ENCODE measurements around the gene CDS2. TPM values are rescaled to one million over a fixed set of nuclear protein-coding genes. Genes with fewer than 3 reads are reported as not detected.

Gene CDS2
- total RNA-seq, 1 experiment from 2014 or later = 17.1 TPM

DNA sequence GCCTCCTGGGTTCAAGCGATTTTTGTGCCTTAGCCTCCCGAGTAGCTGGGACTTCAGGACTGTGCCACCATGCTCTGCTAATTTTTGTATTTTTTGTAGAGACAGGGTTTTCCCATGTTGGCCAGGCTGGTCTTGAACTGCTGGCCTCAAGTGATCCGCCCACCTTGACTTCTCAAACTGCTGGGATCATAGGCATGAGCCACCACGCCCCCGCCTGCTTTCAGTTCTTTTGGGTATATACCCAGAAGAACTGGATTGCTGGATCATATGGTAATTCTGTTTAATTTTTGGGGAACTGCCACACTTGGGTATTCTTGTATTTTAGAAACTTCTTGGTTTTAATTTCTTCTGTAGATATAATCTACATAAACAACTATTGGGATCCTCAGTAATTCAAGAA lies 17.0 kb downstream of the CDS2 start:
- no peak overlapping the region for H2AFZ ChIP-seq (ENCODE audit: low read length)
- H3K27ac ChIP-seq (ENCODE audit: low read length) = no peak overlapping the region
- no peak for ATAC-seq
- no peaks in the 10 kb centered on the region for H3F3A ChIP-seq (ENCODE audit: low read length, unreplicated experiment)
- no peaks in the 10 kb centered on the region for H3K9me2 ChIP-seq (replicated peaks; ENCODE audit: low read length)
- TF ChIP-seq EZH2 (IDR thresholded peaks at IDR 0.05; ENCODE audit: low read length, unreplicated experiment) (no peak), EZH2phosphoT487 (IDR thresholded peaks at IDR 0.05; ENCODE audit: borderline replicate concordance, low read length) (no peak)
- TF ChIP-seq, protein P1, sequence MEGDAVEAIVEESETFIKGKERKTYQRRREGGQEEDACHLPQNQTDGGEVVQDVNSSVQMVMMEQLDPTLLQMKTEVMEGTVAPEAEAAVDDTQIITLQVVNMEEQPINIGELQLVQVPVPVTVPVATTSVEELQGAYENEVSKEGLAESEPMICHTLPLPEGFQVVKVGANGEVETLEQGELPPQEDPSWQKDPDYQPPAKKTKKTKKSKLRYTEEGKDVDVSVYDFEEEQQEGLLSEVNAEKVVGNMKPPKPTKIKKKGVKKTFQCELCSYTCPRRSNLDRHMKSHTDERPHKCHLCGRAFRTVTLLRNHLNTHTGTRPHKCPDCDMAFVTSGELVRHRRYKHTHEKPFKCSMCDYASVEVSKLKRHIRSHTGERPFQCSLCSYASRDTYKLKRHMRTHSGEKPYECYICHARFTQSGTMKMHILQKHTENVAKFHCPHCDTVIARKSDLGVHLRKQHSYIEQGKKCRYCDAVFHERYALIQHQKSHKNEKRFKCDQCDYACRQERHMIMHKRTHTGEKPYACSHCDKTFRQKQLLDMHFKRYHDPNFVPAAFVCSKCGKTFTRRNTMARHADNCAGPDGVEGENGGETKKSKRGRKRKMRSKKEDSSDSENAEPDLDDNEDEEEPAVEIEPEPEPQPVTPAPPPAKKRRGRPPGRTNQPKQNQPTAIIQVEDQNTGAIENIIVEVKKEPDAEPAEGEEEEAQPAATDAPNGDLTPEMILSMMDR (conservative IDR thresholded peaks at IDR 0.05; ENCODE audit: low read depth, low read length) = no peak
- BruUV-seq (replicated peaks) = no TSS peak
- no peaks in the 10 kb centered on the region for H3K9me3 ChIP-seq (ENCODE audit: low read length)
- H4K20me1 ChIP-seq (ENCODE audit: low read length) = no peaks in the 10 kb centered on the region
- H3K4me2 ChIP-seq (ENCODE audit: low read length) = no peak overlapping the region
- no peak overlapping the region for H3K9ac ChIP-seq (ENCODE audit: low read length)
- no peaks in the 10 kb centered on the region for H3K4me1 ChIP-seq (ENCODE audit: insufficient read depth, low read length)
- H3K36me3 ChIP-seq (ENCODE audit: low read depth, low read length) = no peaks in the 10 kb centered on the region
- H3K4me3 ChIP-seq (ENCODE audit: low read length) = no peak overlapping the region
- intact Hi-C loops (cut with micrococcal nuclease) = no loop called here
- H3K27me3 ChIP-seq (ENCODE audit: low read length) = no peaks in the 10 kb centered on the region
- no peak for DNase-seq
- ChIA-PET POLR2A (ENCODE audit: unreplicated experiment) (no interaction called here), CTCF (no interaction called here)
- peaks cover 72% of the 10 kb centered on the region for H3K79me2 ChIP-seq (ENCODE audit: low read length)

DNA sequence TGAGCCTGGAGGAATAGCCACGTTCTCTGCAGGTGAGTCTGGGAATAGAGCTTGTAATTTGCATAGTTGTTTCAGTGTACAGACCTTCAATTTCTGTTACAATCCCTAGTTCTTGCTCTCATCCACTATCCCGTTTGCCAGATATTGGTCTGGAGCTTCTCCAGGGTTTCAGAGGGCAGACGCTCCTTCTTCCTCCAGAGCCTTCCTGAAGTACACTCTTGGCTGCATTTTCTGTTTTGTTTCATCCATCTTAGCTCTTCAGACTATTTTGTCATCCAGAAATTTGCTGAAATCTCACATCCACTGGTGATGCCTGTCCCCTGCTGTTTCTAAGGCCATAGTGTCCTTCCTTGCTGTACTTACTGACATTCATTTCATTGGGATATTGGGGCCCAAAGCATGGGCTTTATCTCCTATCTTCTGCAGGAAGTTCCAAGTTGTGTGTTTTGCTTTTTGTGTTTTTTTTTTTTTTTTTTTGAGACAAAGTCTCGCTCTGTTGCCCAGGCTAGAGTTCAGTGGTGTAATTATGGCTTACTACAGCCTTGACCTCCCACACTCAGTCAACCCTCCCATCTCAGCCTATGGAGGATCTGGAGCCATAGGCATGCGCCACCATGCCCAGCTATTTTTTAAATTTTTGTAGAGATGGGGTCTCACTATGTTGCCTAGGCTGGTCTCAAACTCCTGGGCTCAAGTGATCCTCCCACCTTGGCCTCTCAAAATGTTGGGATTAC lies 18.7 kb downstream of the CDS2 start:
- Histone ChIP-seq H3K9ac (ENCODE audit: low read length) (no peak overlapping the region), H3K4me3 (ENCODE audit: low read length) (no peak overlapping the region), H3K9me3 (ENCODE audit: low read length) (no peaks in the 10 kb centered on the region), H3K4me1 (ENCODE audit: insufficient read depth, low read length) (no peaks in the 10 kb centered on the region; the same call in 1 of the 2 replicates), H3K79me2 (ENCODE audit: low read length) (peaks cover 72% of the 10 kb centered on the region), H3K27me3 (ENCODE audit: low read length) (no peaks in the 10 kb centered on the region), H2AFZ (ENCODE audit: low read length) (no peak overlapping the region), H3K9me2 (replicated peaks; ENCODE audit: low read length) (no peaks in the 10 kb centered on the region), H3K27ac (ENCODE audit: low read length) (no peak overlapping the region), H3K36me3 (ENCODE audit: low read depth, low read length) (no peaks in the 10 kb centered on the region), H3K4me2 (ENCODE audit: low read length) (no peak overlapping the region), H4K20me1 (ENCODE audit: low read length) (no peaks in the 10 kb centered on the region), H3F3A (ENCODE audit: low read length, unreplicated experiment) (no peaks in the 10 kb centered on the region)
- DNase-seq (no peak), ATAC-seq (no peak)
- intact Hi-C loops (cut with micrococcal nuclease) = no loop called here
- no TSS peak for BruUV-seq (replicated peaks)
- TF ChIP-seq EZH2 (IDR thresholded peaks at IDR 0.05; ENCODE audit: low read length, unreplicated experiment) = no peak
- POLR2A ChIA-PET (ENCODE audit: unreplicated experiment) = no interaction called here
- CTCF ChIA-PET = interaction anchor here (0.8 kb wide), 1 partner anchor 19 kb away, joined by 5 read pairs; the partner anchor contains the start of gene CDS2

- H2AFZ ChIP-seq (ENCODE audit: low read length) = no peak overlapping the region
- H3K27ac ChIP-seq (ENCODE audit: low read length) = no peak overlapping the region
- BruUV-seq (replicated peaks) = no TSS peak
- no peaks in the 10 kb centered on the region for H3K9me2 ChIP-seq (replicated peaks; ENCODE audit: low read length)
- no peaks in the 10 kb centered on the region for H3K9me3 ChIP-seq (ENCODE audit: low read length)
- H3K4me3 ChIP-seq (ENCODE audit: low read length) = no peak overlapping the region
- peaks cover 72% of the 10 kb centered on the region for H3K79me2 ChIP-seq (ENCODE audit: low read length)
- no peak for ATAC-seq
- H3K9ac ChIP-seq (ENCODE audit: low read length) = no peak overlapping the region
- no peaks in the 10 kb centered on the region; the same call in 1 of the 2 replicates for H3K4me1 ChIP-seq (ENCODE audit: insufficient read depth, low read length)
- no peaks in the 10 kb centered on the region for H3K27me3 ChIP-seq (ENCODE audit: low read length)
- no peaks in the 10 kb centered on the region for H4K20me1 ChIP-seq (ENCODE audit: low read length)
- no peak for DNase-seq
- CTCF ChIA-PET = no interaction called here
- intact Hi-C loops (cut with micrococcal nuclease) = no loop called here
- H3F3A ChIP-seq (ENCODE audit: low read length, unreplicated experiment) = no peaks in the 10 kb centered on the region
- no peak overlapping the region for H3K4me2 ChIP-seq (ENCODE audit: low read length)
- POLR2A ChIA-PET (ENCODE audit: unreplicated experiment) = no interaction called here
- H3K36me3 ChIP-seq (ENCODE audit: low read depth, low read length) = no peaks in the 10 kb centered on the region
- TF ChIP-seq, protein P1 (conservative IDR thresholded peaks at IDR 0.05; ENCODE audit: low read depth, low read length) = no peak
- TF ChIP-seq EZH2phosphoT487 (IDR thresholded peaks at IDR 0.05; ENCODE audit: borderline replicate concordance, low read length) = no peak
- TF ChIP-seq EZH2 (IDR thresholded peaks at IDR 0.05; ENCODE audit: low read length, unreplicated experiment) = no peak
Observed at GRCh38 chr20:5146099-5146668, 19.4 kb downstream of the CDS2 start.
